ENCODE measurements around the gene NUDT4B. TPM values are rescaled to one million over a fixed set of nuclear protein-coding genes. Genes with fewer than 3 reads are reported as not detected.
"Not testable (repeated sequence)": the region's sequence is repeated elsewhere in the genome, so short reads cannot be mapped to it uniquely, and the experiment has no call there.

The NUDT4B gene
- total RNA-seq, 1 donor: 77.5 TPM

DNA sequence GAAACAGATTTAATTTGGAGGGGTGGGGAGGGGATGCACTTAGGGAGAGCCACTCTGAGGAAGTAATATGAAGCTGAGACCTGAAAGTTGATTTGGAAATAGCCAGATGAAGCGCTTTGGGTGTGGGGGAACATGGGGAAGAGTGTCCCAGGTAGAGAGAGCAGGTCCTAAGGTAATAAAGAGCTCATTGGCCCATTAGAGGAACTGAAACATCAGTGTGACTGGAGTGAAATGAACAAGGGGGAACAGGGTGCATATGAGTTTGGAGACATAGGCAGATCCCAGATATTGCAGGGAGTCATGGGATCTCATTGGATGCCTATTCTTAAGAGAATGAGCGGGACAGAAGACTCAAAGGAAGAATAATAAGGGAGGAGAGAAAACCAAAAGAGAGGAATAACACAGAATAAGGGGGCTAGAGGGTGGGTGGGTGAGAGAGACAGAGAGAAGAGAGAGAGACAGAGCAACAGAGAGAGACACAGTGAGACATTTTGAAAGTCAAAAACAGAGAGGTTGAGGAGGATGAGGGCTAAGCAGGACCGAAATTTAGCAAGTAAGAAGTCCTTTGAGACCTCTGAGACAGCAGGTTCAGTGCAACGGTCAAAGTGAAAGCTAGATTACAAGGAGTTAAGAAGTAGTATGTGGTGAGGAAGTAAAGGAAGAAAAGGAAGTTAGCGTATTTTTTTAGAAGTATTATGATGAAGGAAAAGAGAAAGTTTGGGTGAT is 14.8 kb upstream of the NUDT4B start:
- H3K4me3 ChIP-seq (ENCODE audit: low read depth, low read length); DNase-seq (ENCODE audit: low read depth): not testable (repeated sequence)

DNA sequence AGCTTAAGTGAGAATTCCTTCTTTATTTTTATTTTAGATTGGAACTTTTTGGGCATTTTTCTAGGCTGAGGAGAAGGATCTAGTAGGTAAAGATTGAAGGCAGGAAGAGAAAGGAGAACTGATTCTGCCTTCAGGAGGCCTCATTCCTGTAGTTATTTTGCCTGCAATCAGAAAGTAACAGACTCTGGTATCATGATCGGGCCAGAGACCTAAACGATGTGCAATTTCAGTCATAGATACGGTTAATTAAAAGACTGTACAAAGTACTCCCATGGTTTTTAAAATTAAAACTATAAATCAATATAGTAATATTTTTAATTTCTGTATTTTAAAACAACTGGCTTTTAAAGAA is 14.3 kb upstream of the NUDT4B start:
- H3K4me3 ChIP-seq (ENCODE audit: low read depth, low read length); DNase-seq (ENCODE audit: low read depth): not testable (repeated sequence)

DNA sequence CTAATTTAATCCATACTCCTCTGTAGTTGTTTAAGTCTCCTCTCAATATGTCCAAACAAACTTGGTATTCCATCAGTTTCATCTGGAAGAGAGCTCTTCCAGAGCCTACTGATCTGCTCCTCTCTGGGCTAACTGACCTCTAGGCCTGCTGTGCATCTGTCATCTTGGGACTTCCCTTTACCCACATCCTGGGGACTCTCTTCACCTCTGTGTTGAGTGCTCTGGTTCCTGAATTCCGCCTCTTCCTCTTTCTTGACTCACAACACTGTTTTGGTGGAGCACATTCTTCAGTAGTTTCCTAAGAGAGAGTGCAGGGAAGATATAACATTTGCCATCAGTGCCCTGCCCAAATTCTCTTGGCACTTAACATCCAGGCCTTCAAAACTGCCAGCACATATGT is 13.0 kb upstream of the NUDT4B start:
- not testable (repeated sequence) for H3K4me3 ChIP-seq (ENCODE audit: low read depth, low read length)

DNA sequence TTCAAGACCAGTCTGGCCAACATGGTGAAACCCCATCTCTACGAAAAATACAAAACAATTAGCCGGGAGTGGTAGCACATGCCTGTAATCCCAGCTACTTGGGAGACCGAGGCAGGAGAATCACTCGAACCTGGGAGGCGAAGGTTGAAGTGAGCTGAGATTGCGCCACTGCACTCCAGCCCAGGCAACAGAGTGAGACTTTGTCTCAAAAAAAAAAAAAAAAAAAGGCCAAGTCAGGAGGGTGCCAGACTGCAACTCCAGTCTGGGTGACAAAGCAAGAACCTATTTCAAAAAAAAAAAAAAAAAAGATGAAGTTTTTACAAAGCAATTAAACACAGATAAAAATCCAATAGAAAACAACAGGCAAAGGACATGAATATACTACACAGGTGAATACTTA is 9.9 kb upstream of the NUDT4B start:
- not testable (repeated sequence) for DNase-seq (ENCODE audit: low read depth); H3K4me3 ChIP-seq (ENCODE audit: low read depth, low read length)

More for the DNA sequence above, 13.0 kb upstream of the NUDT4B start:
- not testable (repeated sequence) for DNase-seq (ENCODE audit: low read depth)

DNA sequence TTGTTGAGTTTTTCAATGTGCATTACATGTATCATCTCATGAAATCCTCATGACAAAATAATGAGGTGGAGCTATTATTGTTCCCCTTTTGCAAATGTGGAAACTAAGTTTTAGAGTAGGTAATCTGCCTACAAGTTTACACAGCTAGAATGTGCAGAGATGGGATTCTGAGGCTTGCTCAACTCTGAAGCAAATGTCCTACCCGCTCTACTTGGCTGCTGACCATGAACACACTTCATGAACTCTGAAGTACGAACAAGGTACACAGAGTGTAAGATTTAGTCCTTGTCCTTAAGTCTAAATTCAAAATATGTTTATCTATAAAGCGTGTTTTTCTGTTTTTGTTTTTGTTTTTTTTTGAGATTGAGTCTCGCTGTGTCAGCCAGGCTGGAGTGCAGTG is 5.4 kb upstream of the NUDT4B start:
- DNase-seq (ENCODE audit: low read depth); H3K4me3 ChIP-seq (ENCODE audit: low read depth, low read length): not testable (repeated sequence)

DNA sequence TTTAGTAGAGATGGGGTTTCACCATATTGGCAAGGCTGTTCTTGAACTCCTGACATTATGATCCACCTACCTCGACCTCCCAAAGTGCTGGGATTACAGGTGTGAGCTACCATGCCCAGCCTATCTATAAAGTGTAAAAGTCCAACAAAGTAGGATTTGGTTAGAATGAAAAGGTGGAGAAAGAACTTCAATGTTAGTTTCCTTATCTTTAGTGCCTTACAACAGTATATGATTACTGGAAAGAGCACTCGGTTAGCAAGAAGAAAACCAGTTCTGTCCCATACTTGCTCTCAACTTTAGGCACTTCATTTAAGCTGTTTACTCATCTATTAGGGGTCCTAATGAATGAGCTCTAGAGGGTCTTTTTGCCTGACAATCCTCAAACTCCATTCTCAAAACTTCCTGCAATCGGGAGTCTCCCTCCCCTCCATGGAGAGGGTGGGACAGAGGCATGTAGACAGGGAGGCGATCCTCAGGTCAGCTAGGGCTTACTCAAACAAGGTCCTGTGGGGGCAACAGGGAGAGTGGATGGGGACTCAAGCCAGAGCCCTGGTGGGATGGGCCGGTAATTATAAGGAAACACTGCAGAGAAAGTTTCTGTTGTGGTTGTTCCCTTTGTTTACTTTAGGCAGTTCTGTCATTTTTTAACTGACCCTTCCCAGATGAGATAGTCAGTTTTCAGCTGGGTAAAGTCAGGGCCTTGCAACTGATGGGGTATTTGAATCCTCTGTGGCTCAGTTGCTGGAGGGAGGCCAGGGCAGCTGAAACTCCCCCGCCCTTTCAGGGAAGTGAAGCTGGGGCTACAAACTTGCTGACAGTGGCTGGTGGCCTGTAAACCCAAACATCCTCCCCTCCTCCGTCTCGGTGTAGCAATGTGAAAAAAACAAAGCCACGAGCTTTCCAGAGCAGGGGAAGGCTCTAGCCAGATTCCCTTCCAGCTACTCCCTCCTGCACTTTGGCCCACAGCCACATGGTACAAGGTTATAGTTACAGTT is 4.6 kb upstream of the NUDT4B start:
- H3K4me3 ChIP-seq (ENCODE audit: low read depth, low read length); DNase-seq (ENCODE audit: low read depth): not testable (repeated sequence)

DNA sequence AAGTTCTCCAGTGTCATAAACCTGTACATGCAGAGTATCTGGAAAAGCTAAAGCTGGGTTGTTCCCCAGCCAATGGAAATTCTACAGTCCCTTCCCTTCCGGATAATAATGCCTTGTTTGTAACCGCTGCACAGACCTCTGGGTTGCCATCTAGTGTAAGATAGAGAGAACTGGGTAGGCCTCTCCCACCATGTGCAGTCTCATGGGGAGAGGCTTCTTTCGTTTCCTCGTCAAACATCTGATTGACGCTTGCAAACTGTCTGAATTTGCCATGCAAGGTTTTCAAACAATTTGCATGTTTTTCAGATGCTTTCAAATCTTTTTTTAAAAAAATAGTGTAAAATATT is 734 bp downstream of the NUDT4B start:
- DNase-seq (ENCODE audit: low read depth): not testable (repeated sequence)

DNA sequence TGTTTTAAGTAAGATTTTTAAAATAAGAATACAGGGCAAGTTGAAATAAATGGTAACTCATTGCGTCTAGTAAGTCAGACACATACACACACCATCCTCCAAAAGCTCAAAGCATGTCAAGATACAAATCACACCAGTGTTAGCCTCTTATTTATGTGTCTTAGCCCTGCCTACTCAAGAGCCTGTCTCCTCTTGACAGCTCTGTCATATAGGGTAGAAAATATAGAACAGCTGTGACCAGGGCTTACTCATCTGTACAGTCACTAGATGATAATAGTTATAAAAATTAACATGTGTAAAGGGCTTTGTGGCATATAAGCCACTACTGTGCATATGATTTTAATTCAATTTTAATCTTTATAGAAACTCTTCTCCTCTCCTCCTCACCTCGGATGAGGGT is 7.7 kb downstream of the NUDT4B start:
- not testable (repeated sequence) for DNase-seq (ENCODE audit: low read depth)

More for the DNA sequence above, 734 bp downstream of the NUDT4B start:
- not testable (repeated sequence) for H3K4me3 ChIP-seq (ENCODE audit: low read depth, low read length)

DNA sequence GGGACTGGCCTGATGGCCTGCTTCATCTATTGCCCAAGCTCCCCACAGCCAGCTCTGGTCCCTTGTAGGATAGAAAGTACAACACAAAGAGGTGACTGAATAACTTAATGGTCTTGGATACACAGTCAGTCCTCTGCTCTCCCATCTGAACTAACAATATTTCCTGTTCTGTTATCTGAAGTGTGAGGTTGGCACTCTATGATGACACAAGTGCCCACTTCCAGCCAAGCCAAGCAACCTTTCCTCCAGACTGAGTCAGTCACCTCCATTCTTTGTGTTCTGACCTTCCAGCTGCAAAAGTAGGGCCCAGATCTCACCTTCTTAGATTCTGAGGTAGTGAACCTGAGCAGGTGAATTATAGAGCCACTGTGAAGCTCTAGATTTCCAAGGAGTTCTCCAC is 8.9 kb downstream of the NUDT4B start:
- not testable (repeated sequence) for H3K4me3 ChIP-seq (ENCODE audit: low read depth, low read length); DNase-seq (ENCODE audit: low read depth)

More for the DNA sequence above, 7.7 kb downstream of the NUDT4B start:
- H3K4me3 ChIP-seq (ENCODE audit: low read depth, low read length): not testable (repeated sequence)

DNA sequence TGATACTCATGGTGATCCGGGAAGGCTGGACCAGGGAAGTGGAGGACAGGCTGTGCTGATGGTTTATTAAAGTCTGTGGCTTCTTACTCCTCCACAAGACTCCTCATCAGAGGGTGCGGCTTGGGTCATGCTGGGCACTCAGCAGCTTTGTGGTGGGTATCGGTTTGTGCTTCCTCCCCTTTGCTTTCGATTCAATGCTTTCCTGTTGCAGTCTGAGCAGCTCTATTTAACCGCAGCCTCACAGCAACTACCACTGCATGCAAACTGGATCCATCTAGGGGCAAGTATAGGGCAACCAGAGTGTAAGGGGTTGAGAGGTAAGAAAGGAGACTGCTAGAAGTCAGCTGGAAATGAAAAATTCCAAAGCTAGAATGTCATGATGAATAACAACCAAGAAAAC is 9.8 kb downstream of the NUDT4B start:
- H3K4me3 ChIP-seq (ENCODE audit: low read depth, low read length); DNase-seq (ENCODE audit: low read depth): not testable (repeated sequence)

DNA sequence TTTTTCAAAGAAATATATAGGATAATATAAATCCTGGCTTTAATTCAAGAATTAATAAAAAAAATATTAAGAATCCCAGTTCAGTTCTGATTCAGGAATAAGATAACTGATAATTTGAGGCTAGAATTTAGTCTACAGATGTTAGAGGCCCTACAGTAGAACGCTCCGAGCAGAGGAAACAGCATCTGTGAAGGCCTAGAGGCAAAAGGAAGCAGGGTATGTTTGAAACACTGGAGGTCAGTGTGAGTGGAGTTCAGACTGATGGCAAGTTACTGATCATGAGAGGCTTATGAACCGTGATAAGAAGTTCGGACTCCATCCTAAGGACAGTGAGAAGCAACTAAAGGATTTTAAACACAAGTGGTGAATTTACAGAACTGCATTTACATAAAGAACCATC is 10.4 kb downstream of the NUDT4B start:
- not testable (repeated sequence) for H3K4me3 ChIP-seq (ENCODE audit: low read depth, low read length); DNase-seq (ENCODE audit: low read depth)

DNA sequence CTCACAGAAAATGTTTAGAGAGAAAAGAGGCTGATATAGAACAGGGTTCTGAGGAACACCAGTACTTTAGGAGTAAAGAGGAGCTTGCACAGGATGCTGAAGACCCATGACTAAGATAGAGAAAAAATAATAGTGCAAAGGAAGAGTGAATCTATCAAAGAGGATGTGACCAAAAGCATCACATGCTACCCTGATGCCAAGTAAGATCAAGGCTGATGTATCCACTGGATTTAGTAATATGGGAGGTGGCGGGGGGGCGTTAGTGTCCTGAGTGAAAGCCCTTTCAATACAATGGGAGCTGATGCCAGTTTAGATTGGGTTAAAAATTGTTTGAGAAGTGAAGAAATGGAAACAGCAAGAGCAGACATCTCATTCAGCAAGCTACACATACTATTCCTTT is 11.2 kb downstream of the NUDT4B start:
- not testable (repeated sequence) for DNase-seq (ENCODE audit: low read depth); H3K4me3 ChIP-seq (ENCODE audit: low read depth, low read length)

DNA sequence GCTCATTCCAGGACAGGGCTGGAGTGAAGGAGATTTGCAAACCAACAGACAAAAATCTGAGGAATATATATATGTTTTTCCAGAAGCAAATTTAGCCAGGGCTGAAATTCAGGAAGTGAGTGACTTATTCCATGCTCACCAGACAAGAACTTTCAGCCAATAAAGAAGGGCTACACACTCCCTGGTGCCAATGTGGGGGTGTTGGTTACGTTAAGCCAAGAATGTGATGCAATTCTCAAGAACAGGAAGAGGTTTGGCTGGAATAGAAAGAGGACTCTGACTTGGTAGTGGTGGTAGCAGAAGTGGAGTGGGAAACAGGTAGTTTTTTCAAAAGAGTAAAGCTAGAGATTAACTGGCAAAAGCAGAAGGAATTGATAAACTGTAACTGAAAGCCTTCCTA is 11.6 kb downstream of the NUDT4B start:
- not testable (repeated sequence) for H3K4me3 ChIP-seq (ENCODE audit: low read depth, low read length); DNase-seq (ENCODE audit: low read depth)

DNA sequence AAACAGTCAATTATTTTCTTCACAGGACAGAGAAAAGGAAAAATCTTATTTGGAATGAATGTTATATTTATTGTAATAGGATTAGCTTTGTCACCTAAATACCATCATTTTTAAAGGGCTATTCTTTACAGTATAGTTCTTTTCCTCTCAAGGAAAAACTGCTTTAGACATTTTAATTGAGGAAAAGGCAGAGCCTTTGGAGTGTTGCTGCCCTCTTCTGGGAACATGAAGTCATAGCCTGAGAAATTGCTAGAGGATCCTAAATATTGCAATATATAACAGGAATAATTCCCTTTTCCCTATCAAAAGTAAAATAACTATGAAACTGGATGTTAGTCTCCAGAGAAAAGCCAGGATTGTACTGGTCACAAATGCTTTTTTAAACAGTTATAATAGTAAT is 12.8 kb downstream of the NUDT4B start:
- not testable (repeated sequence) for H3K4me3 ChIP-seq (ENCODE audit: low read depth, low read length); DNase-seq (ENCODE audit: low read depth)

DNA sequence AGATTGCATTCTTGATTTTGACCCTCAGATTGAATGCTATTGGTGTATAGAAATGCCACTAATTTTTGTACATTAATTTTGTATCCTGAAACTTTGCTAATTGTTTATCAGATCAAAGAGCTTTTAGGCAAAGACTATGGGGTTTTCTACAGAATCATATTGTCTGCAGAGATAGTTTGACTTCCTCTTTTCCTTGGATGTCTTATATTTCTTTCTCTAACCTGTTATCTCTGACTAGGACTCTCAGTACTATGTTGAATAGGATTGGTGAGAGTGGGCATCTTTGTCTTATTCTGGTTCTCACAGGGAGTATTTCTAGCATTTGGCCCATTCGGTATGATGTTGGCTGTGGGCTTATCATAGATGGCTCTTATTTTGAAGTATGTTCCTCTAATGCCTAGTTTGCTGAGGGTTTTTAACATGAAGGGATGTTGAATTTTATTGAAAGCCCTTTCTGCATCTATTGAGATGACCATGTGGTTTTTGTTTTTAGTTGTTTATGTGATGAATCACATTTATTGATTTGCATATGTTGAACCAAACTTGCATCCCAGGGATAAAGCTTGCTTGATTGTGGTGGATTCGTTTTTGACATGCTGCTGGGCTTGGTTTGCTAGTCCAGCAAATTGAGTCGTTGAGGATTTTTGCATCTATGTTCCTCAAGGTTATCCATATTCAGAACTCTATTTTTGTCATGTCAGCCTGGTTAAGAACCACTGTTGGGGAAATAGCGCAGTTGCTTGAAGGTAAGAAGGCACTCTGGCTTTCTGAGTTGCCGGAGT is 16.9 kb downstream of the NUDT4B start:
- not testable (repeated sequence) for H3K4me3 ChIP-seq (ENCODE audit: low read depth, low read length); DNase-seq (ENCODE audit: low read depth)

DNA sequence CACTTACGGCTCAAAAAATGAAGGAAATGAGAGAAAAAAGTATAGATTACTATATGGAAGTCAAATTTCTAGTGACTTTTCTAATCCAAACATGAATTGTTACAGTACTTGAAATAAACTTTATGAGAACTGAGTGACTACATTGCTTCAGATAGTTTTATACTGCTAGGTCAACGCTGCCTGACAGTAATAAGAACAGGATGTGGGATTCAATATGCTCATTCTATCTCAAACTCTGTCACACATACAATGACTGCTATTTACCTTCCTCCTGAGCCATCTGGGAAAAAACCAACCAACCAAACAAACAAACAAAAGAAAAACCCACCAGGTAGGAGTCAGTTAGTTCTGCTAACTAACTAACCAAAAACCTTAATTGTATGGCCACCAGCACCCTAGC is 20.0 kb downstream of the NUDT4B start:
- DNase-seq (ENCODE audit: low read depth); H3K4me3 ChIP-seq (ENCODE audit: low read depth, low read length): not testable (repeated sequence)

DNA sequence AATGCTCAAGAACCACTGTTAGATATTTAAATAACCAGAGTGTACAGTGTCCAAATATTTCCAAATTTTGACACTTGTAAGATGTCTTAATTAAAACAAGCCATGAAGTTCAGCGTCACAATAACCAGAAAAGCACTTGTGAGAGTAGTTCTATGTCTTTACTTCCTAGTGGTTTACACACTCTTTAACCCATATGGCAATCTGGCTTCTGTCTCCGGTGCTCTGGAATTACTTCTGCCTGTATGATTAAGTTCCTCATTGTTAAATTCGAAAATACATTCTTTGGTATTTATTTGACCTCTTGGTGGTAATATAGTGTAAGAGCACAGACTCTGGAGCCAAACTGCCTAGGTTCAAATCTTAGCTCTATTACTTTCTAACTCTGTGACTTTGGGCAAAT is 20.9 kb downstream of the NUDT4B start:
- DNase-seq (ENCODE audit: low read depth); H3K4me3 ChIP-seq (ENCODE audit: low read depth, low read length): not testable (repeated sequence)

DNA sequence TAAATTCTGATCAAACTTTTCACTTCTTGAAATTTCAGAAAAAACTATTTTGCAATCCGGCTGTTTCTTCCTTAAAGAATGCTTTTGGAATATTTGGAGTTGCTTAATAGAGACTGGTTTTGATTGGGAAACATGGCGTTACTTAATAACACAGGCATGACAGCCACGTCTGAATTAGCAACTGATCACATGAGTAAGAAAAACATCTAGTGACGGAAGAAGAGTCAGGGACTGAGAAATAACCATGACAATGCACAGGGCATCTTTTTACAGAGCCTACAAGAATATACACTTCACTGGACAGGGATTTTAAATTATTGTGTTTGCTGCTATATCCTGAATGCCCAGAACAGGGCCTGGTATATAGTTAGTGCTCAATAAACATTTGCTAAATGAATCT is 25.1 kb downstream of the NUDT4B start:
- H3K4me3 ChIP-seq (ENCODE audit: low read depth, low read length); DNase-seq (ENCODE audit: low read depth): not testable (repeated sequence)

DNA sequence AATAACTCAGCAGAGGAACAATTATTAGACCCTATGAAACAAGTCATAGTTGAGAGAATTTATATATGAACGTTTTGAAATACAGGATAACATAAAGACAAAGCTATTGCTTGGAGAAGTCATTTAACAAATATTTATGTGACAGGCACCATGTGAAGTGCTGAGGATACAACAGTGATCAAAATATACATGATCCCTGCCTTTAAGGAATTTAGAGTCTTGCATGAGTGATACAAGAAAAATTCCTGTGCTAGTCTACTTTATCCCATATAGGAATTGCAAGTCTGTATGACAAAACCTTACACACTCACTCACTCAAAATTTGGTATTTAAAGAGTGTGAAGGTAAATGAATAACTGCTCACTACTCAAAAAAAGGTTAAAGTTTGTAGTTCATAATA is 25.5 kb downstream of the NUDT4B start:
- not testable (repeated sequence) for H3K4me3 ChIP-seq (ENCODE audit: low read depth, low read length); DNase-seq (ENCODE audit: low read depth)
